ENCODE results near the gene GHITM.
A peak's percentile ranks its signal among the peaks of the same experiment; 100 is the strongest.

GHITM gene

DNA sequence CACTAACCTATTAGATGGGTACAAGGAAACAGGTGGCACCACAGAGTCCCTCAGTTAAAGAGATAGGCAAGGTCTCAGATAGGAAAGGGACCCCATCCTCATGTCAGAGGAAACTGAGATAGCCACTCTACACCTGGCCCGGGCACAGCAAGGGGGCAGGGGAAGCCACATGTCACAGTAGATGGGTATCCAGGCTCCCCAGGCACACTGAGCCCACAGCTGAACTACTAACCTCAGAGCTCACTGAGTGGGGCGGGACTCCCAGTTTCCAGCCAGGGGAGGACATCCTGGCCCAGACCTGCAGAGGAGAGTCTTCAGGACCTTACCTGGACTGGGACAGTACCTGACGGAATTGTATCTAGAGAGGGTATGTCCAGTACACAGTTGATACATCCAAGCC, 51.3 kb downstream of the GHITM start:
- TF ChIP-seq, protein P1, sequence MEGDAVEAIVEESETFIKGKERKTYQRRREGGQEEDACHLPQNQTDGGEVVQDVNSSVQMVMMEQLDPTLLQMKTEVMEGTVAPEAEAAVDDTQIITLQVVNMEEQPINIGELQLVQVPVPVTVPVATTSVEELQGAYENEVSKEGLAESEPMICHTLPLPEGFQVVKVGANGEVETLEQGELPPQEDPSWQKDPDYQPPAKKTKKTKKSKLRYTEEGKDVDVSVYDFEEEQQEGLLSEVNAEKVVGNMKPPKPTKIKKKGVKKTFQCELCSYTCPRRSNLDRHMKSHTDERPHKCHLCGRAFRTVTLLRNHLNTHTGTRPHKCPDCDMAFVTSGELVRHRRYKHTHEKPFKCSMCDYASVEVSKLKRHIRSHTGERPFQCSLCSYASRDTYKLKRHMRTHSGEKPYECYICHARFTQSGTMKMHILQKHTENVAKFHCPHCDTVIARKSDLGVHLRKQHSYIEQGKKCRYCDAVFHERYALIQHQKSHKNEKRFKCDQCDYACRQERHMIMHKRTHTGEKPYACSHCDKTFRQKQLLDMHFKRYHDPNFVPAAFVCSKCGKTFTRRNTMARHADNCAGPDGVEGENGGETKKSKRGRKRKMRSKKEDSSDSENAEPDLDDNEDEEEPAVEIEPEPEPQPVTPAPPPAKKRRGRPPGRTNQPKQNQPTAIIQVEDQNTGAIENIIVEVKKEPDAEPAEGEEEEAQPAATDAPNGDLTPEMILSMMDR (IDR thresholded peaks at IDR 0.05; ENCODE audit: low read depth, low read length) = no peak
- no peak for DNase-seq (ENCODE audit: low read depth, low spot score)
- H3K4me3 ChIP-seq (ENCODE audit: low read depth, low read length) = no peak overlapping the region
- in situ Hi-C loops (cut with HindIII; ENCODE audit: low sequenced_read_pairs) = no loop called here

DNA sequence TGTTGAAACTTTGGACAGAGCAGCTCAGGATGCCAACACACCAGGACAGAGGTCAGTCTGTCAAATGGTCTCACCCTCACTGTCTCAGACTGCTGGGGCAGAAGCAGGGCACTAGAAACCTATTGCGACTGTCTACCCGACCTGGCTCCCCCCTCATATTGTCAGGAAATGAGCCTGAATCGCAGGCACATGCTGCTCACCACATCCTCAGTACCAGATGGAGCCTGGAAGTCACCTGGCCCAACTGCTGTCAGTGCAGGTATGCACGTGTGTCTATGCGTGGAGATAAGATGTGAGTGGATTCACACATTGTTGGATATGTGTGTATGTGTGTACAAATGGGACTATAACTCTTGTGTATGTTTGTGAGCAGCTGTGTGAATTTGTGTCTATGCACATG, 51.8 kb downstream of the GHITM start:
- no peak overlapping the region for H3K4me3 ChIP-seq (ENCODE audit: low read depth, low read length)
- TF ChIP-seq, protein P1 (IDR thresholded peaks at IDR 0.05; ENCODE audit: low read depth, low read length) = no peak
- in situ Hi-C loops (cut with HindIII; ENCODE audit: low sequenced_read_pairs) = no loop called here
- DNase-seq (ENCODE audit: low read depth, low spot score) = no peak

DNA sequence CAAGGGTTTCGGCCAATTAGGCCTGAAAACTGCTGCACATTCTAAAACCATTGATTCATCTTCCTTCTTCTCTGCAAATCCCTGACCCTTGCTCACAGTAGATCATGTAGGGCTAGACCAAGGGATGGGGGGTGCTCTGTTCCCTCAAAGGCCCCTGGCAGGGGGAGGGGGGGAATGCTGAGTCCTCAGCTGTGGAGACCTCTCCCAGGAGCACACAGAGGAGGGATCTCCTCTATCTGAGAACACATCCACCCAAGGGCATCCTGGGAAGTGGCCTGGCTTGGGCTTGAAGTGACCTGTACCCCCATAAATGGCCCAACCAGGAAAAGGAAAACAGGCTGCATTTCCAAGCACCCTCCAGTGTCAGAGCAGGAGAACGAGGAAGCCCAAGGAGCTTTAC, 54.0 kb downstream of the GHITM start:
- in situ Hi-C loops (cut with HindIII; ENCODE audit: low sequenced_read_pairs) = no loop called here
- TF ChIP-seq, protein P1 (IDR thresholded peaks at IDR 0.05; ENCODE audit: low read depth, low read length) = no peak
- no peak overlapping the region for H3K4me3 ChIP-seq (ENCODE audit: low read depth, low read length)
- DNase-seq (ENCODE audit: low read depth, low spot score) = no peak

DNA sequence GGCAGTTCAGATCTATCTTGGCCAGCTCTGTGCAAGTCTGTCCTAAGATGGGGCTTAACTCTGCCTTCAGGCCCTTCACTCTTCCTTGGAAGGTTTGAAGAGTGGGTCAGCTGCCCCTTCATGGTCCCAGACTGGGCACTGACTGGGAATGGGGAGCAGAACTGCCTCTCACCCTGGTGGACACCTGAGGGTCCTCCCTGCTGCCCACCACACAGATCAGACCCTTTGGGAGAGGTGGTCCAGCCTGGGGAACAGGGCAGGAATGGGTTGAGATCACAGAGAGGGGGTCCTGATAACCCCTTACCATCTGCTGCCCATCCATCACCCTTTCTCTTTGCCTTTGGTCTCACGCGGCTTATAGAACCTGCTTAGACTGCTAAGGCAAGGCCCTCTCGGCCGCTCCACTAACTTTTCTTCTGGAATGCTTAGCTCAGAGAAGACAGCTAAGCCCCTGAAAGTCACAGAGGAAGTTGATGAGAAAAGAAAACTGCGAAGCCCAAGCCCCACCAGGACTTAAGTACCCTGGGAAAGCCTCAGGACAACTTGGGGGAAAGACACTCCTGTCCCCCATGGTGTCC, 54.6 kb downstream of the GHITM start:
- H3K4me3 ChIP-seq (ENCODE audit: low read depth, low read length) = no peak overlapping the region
- in situ Hi-C loops (cut with HindIII; ENCODE audit: low sequenced_read_pairs) = no loop called here
- TF ChIP-seq, protein P1 (IDR thresholded peaks at IDR 0.05; ENCODE audit: low read depth, low read length) = no peak
- peak; percentile 24 for DNase-seq (ENCODE audit: low read depth, low spot score)

DNA sequence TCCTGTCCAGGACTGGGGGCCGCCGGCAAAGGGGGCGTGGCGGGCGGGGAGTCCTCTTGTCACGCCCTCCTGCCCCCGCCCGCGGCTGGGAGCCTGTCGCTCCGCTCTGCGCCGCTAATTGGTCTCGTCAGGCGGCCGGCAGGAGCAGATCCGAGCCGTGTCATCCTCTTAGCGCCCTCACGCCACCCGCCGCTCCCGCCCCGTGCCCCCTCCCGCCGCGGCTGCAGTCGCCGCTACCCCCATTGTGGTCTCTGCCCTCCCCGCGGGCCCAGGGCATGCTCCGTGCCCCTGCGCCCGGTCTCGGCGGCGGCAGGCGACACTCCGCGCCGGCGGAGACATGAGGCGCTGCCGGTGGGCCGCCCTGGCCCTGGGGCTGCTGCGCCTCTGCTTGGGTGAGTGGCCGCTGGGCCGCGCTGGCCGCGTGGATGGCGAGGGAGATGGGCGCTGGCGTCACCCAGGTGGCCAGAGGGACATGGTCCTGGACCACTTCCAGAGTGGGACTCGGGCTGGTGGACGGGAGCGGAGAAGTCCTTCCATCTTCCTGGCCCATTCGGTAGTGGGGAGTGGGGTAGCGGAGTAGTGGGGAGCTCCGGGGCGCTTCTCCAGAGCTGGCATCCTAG, 55.2 kb downstream of the GHITM start, which contains the start of gene CDHR1:
Gene CDHR1 (plus strand): TSS at position 114 of the 620 bp plus-strand sequence. CDS start 224 bp downstream, at position 338.
- in situ Hi-C loops (cut with HindIII; ENCODE audit: low sequenced_read_pairs) = no loop called here
- no peak for DNase-seq (ENCODE audit: low read depth, low spot score)
- TF ChIP-seq, protein P1 (IDR thresholded peaks at IDR 0.05; ENCODE audit: low read depth, low read length) = no peak
- no peak within 1 kb of the TSS for H3K4me3 ChIP-seq (ENCODE audit: low read depth, low read length)

DNA sequence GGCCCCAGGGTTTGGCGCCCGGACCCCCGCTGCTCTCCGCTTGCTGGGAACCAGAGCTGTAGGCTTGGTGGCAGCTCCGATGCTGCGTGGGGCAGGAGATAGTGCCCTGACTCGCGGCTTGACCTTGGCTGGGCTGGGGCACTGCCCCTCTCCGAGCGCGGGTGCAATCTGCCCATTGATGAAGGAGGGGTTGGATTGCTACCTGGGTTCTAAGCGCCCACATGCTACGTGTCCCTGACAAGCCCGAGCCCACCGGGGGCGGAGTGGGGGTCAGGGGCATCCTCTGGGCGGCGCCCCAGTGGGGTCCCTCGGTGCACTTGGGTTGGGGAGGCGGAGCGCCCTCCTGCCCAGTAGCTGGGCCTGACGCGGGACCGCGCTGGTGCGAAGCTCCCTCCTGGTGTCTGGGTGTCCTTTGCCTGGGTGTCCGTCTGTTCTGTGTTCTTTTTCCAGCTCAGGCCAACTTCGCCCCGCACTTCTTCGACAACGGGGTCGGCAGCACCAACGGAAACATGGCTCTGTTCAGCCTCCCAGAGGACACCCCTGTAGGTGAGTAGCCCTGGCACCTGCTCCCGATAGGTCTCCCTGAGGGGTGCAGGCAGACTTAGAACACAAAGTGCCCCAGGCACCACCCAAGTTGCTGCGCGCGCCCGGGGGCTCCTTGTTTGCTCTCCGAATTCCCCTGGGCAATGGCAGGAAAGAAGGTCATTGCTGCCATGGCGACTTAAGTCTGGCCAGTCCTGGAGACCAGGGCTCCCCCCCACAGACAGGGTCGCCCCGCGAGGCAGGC, 55.9 kb downstream of the GHITM start:
- no peak for DNase-seq (ENCODE audit: low read depth, low spot score)
- in situ Hi-C loops (cut with HindIII; ENCODE audit: low sequenced_read_pairs) = no loop called here
- no peak overlapping the region for H3K4me3 ChIP-seq (ENCODE audit: low read depth, low read length)
- TF ChIP-seq, protein P1 (IDR thresholded peaks at IDR 0.05; ENCODE audit: low read depth, low read length) = no peak

Measured in astrocyte of the spinal cord (primary cell).